DND-41 (cell line): Measurements from ENCODE around the gene PEX19.

Experiments used
- ATAC-seq: fragments of 200-7000 bp; cut with Tn5 transposase; 3 replicates; pipeline ENCODE4 v1.9.1; 2021; ENCODE audit warnings: low read depth; ENCODE audit not compliant: insufficient read depth
- DNase-seq: peaks from one replicate; pipeline ENCODE4 v3.0.0-alpha.2; 2020
- H2AFZ ChIP-seq: 2 replicates; pipeline ENCODE4 v1.6.0; 2012; ENCODE audit warnings: low read depth, low read length
- H3K27ac ChIP-seq: 2 replicates; pipeline ENCODE4 v1.5.1; 2012; ENCODE audit warnings: low read length, inconsistent platforms
- H3K27me3 ChIP-seq: fragments of 200-600 bp; sonication (generic); 2 replicates; pipeline ENCODE4 v1.6.0; 2012; ENCODE audit warnings: low read length, mild to moderate bottlenecking, inconsistent platforms; ENCODE audit not compliant: insufficient read depth, poor library complexity
- H3K36me3 ChIP-seq: 2 replicates; pipeline ENCODE4 v1.5.1; 2012; ENCODE audit warnings: low read length, inconsistent platforms; ENCODE audit not compliant: insufficient read depth
- H3K4me1 ChIP-seq: 2 replicates; pipeline ENCODE4 v1.5.1; 2012; ENCODE audit warnings: mild to moderate bottlenecking, low read length; ENCODE audit not compliant: insufficient read depth
- H3K4me2 ChIP-seq: 2 replicates; pipeline ENCODE4 v1.6.0; 2012; ENCODE audit warnings: mild to moderate bottlenecking, moderate library complexity, low read length, inconsistent platforms; ENCODE audit not compliant: insufficient read depth
- H3K4me3 ChIP-seq, 2 experiments: fragments of 200-600 bp in 1 of 2; shearing (Covaris generic) in 1 of 2; 2 replicates each; pipeline ENCODE4 v1.5.1; 2012 to 2016; ENCODE audit warnings: inconsistent platforms in 2 of 2, low read length in 2 of 2, mild to moderate bottlenecking in 2 of 2, low read depth in 1 of 2, moderate library complexity in 1 of 2
- H3K79me2 ChIP-seq: 2 replicates; pipeline ENCODE4 v1.6.0; 2012; ENCODE audit warnings: low read length, inconsistent platforms; ENCODE audit not compliant: insufficient read depth
- H3K9ac ChIP-seq: 2 replicates; pipeline ENCODE4 v1.6.0; 2012; ENCODE audit warnings: low read depth, mild to moderate bottlenecking, inconsistent platforms, low read length, moderate library complexity
- H3K9me3 ChIP-seq: 2 replicates; pipeline ENCODE4 v1.5.1; 2012; ENCODE audit warnings: low read length, moderate library complexity, mild to moderate bottlenecking, inconsistent platforms; ENCODE audit not compliant: insufficient read depth, severe bottlenecking
- H4K20me1 ChIP-seq: 2 replicates; pipeline ENCODE4 v1.6.0; 2012; ENCODE audit warnings: low read length; ENCODE audit not compliant: insufficient read depth
- EZH2 ChIP-seq: IDR thresholded peaks from 3 replicates; pipeline ENCODE4 v1.6.1; 2012; ENCODE audit warnings: borderline replicate concordance, low read depth, mild to moderate bottlenecking, moderate library complexity, low read length, inconsistent platforms; ENCODE audit not compliant: severe bottlenecking
- TF ChIP-seq, protein P1 (sequence below): IDR thresholded peaks from 2 replicates; pipeline ENCODE4 v1.5.1; 2012; ENCODE audit warnings: borderline replicate concordance, low read length, moderate library complexity, mild to moderate bottlenecking; ENCODE audit not compliant: poor library complexity, severe bottlenecking; ENCODE audit errors: extremely low read depth

The PEX19 gene

DNA sequence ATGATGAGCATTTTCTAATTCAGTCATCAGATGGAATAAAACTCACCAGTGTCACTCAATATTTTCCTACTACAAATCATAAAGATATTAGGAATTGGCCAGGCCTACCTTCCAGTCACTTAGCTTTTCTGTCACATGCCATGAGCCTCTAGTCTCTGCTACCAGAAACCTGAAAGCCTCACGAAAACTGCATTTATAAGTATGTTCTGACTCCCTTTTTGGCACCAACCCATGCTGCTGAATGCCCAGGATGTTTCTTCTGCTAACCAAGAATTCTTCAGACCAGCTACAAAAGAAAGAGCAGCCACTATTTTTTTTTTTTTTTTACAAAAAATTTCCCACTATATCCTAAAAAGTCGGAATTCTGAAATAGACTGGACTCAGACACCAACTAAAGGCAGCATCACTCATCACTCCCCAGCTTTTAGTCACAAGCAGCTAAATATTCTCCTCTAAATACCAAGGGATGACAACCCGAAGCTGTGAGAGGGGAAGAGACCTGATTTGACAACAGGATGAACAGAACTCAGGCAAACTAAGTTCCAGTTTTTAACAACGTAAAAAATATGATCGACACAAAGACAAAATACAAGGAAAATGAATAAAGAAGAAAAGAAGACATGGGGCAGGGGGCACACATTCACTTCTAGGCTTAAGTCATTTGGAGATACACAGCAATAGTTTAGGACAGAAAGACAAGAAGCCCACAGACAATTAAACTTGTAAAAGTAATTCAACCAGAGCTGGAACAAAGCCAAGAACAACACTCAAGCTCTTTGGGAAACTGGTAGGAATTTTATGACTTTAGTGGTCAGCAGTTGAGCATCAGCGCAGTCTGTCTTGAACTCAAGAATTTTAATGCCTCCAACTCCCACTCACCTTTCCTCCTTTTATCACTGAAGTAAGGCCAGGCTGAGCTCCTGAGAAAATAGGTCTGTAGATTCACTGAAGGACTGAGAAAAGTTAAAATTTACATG, 24.2 kb downstream of the PEX19 start:
- H3K9ac ChIP-seq = peak overlapping the region; percentile 79
- H3K4me2 ChIP-seq = peak overlapping the region; percentile 83
- H3K36me3 ChIP-seq = peaks cover 24% of the 10 kb centered on the region
- peaks cover 65% of the 10 kb centered on the region for H3K79me2 ChIP-seq
- peaks cover 49% of the 10 kb centered on the region for H3K4me1 ChIP-seq
- H3K9me3 ChIP-seq = no peaks in the 10 kb centered on the region
- TF ChIP-seq, protein P1, sequence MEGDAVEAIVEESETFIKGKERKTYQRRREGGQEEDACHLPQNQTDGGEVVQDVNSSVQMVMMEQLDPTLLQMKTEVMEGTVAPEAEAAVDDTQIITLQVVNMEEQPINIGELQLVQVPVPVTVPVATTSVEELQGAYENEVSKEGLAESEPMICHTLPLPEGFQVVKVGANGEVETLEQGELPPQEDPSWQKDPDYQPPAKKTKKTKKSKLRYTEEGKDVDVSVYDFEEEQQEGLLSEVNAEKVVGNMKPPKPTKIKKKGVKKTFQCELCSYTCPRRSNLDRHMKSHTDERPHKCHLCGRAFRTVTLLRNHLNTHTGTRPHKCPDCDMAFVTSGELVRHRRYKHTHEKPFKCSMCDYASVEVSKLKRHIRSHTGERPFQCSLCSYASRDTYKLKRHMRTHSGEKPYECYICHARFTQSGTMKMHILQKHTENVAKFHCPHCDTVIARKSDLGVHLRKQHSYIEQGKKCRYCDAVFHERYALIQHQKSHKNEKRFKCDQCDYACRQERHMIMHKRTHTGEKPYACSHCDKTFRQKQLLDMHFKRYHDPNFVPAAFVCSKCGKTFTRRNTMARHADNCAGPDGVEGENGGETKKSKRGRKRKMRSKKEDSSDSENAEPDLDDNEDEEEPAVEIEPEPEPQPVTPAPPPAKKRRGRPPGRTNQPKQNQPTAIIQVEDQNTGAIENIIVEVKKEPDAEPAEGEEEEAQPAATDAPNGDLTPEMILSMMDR = no peak
- TF ChIP-seq EZH2 = no peak
- DNase-seq (no peak), ATAC-seq (no peak)
- H3K27ac ChIP-seq = peak overlapping the region; percentile 57
- no peaks in the 10 kb centered on the region for H3K27me3 ChIP-seq
- no peak overlapping the region for H2AFZ ChIP-seq
- H3K4me3 ChIP-seq = peak overlapping the region; percentile 56 to 77; a peak in 3 of 4 replicates
- peaks cover 5% of the 10 kb centered on the region; the same call in 1 of the 2 replicates for H4K20me1 ChIP-seq

DNA sequence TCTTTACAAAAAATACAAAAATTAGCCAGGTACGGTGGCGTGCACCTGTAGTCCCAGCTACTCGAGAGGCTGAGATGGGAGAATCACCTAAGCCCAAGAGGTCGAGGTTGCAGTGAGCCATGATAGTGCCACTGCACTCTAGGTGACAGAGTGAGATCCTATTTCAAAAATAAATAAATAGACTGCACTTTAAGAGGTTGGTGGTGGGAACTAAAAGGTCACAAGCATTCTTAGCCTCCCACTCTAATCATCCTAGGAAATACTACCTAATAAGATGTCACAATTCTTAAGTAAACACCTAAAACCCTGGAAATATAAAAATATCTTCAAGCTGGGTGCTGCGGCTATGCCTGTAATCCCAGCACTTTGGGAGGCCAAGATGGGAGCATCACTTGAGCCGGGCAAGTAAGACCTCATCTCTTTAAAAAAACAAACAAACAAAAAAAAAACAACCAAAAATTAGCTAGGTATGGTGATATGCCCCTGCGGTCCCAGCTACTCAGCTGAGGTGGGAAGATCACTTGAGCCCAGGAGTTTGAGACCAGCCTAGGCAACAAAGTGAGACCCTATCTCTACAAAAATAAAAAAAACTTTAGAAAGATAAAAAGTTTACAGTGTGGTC, 26.6 kb downstream of the PEX19 start:
- ATAC-seq (no peak), DNase-seq (no peak)
- TF ChIP-seq EZH2 = no peak
- TF ChIP-seq, protein P1 = no peak
- peaks cover 7% of the 10 kb centered on the region; the same call in 1 of the 2 replicates for H4K20me1 ChIP-seq
- peak overlapping the region; percentile 39 for H3K4me2 ChIP-seq
- no peak overlapping the region for H3K4me3 ChIP-seq
- no peaks in the 10 kb centered on the region for H3K27me3 ChIP-seq
- H3K9ac ChIP-seq = no peak overlapping the region
- H3K79me2 ChIP-seq = peaks cover 87% of the 10 kb centered on the region
- H3K9me3 ChIP-seq = no peaks in the 10 kb centered on the region
- peaks cover 47% of the 10 kb centered on the region for H3K4me1 ChIP-seq
- no peak overlapping the region for H2AFZ ChIP-seq
- H3K27ac ChIP-seq = no peak overlapping the region
- peaks cover 40% of the 10 kb centered on the region for H3K36me3 ChIP-seq

DNA sequence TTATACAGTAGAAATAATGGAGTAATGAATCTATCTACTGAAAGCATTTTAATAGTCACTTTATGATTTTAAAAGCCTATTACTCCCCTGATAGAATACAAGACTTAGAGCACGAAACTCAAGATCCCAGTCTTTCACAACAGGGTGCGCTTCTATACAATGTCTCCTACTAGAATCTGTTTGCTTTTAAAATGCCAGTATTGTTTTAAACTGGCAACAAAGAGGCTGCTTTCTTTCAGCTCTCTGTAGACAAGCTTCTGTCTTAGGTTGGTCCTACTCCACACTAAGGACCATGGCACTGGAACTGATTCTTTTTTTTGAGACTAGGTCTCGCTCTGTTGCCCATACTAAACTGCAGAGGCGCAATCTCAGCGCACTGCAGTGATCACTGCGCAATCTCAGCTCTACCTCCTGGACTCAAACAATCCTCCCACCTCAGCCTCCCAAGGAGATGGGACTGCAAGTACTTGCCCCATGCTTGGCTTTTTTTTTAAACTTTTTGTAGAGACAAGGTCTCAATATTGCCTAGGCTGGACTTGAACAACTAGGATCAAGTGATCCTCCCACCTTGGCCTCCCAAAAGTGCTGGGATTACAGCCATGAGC, 27.4 kb downstream of the PEX19 start:
- Histone ChIP-seq H2AFZ (no peak overlapping the region), H3K27me3 (no peaks in the 10 kb centered on the region), H3K27ac (no peak overlapping the region), H3K4me2 (peak overlapping the region; percentile 39; the same call in 1 of the 2 replicates), H3K36me3 (peaks cover 46% of the 10 kb centered on the region), H3K79me2 (peaks cover 95% of the 10 kb centered on the region), H3K4me3 (no peak overlapping the region), H3K9me3 (no peaks in the 10 kb centered on the region), H4K20me1 (peaks cover 7% of the 10 kb centered on the region; the same call in 1 of the 2 replicates), H3K9ac (0 out of 2 replicates have a peak overlapping the region, but pooled peaks have one; percentile 11), H3K4me1 (peaks cover 41% of the 10 kb centered on the region)
- no peak for DNase-seq
- TF ChIP-seq, protein P1 = no peak
- no peak for TF ChIP-seq EZH2
- ATAC-seq = no peak
